Measurements from ENCODE around the gene PEAK1. TPM values are rescaled to one million over a fixed set of nuclear protein-coding genes. Genes with fewer than 3 reads are reported as not detected.

The PEAK1 gene
- total RNA-seq, 1 experiment from 2014 or later = 21.2 TPM

DNA sequence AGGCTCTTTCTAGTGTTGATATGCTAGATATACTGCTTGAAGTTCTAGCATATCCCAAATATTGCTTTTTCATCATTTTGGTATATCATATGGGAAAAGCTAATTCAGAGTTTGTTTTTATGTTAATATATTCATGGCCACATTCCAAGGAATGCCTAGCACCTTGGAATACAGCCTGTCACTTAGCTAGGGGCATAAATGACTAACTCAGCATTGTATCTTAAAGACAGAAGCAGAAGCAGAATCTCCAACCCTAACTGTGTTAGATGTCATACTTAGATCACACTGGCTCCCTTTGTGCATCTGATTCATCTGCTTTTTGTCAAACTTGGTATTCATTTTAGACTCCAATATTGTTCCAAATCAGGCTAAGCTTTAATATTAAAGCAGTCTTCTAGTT, 218.2 kb downstream of the PEAK1 start:
- Histone ChIP-seq H3K79me2 (ENCODE audit: insufficient read depth, low read length) (no peaks in the 10 kb centered on the region), H3K4ac (ENCODE audit: low read depth, low read length) (no peak overlapping the region), H2BK5ac (ENCODE audit: insufficient read length, low read length) (no peak overlapping the region), H2AFZ (ENCODE audit: low read length) (no peak overlapping the region), H4K8ac (replicated peaks; ENCODE audit: insufficient read length, low read depth, low read length) (no peak overlapping the region), H2AK5ac (ENCODE audit: insufficient read length, low read length) (no peak overlapping the region), H4K5ac (ENCODE audit: insufficient read length, low read depth, low read length) (no peak overlapping the region), H4K20me1 (ENCODE audit: control insufficient read depth, insufficient read depth, insufficient read length) (no peaks in the 10 kb centered on the region), H2BK120ac (ENCODE audit: low read depth, low read length, poor library complexity, severe bottlenecking) (no peak overlapping the region), H3K9ac (ENCODE audit: extremely low read depth, insufficient read length, low read length) (no peak overlapping the region), H3K14ac (ENCODE audit: insufficient read depth, low read length) (no peak overlapping the region), H3K4me2 (ENCODE audit: insufficient read depth, insufficient read length, low read length) (no peak overlapping the region), H2BK15ac (ENCODE audit: low read depth, low read length) (no peak overlapping the region), H3K9me3 (ENCODE audit: control insufficient read depth, low read depth, low read length) (no peaks in the 10 kb centered on the region), H2BK20ac (ENCODE audit: low read depth, low read length, poor library complexity, severe bottlenecking) (no peak overlapping the region), H3K18ac (ENCODE audit: insufficient read length, low read depth, low read length) (no peak overlapping the region), H3K4me1 (ENCODE audit: insufficient read depth, low read length) (no peaks in the 10 kb centered on the region), H3K27ac (ENCODE audit: insufficient read length, low read depth, low read length) (no peak overlapping the region), H3K23ac (ENCODE audit: insufficient read length, low read depth, low read length) (no peak overlapping the region), H4K91ac (ENCODE audit: insufficient read length, low read depth, low read length) (no peak overlapping the region), H3K56ac (ENCODE audit: insufficient read length, low read depth, low read length) (no peak overlapping the region), H3T11ph (ENCODE audit: low read length) (no peak overlapping the region), H3K23me2 (ENCODE audit: insufficient read length, low read depth, low read length, poor library complexity, severe bottlenecking) (no peaks in the 10 kb centered on the region), H3K79me1 (ENCODE audit: insufficient read depth, low read depth, low read length, poor library complexity, severe bottlenecking) (no peaks in the 10 kb centered on the region), H2BK12ac (ENCODE audit: insufficient read length, low read depth, low read length) (no peak overlapping the region), H3K27me3 (ENCODE audit: insufficient read depth, low read length) (no peaks in the 10 kb centered on the region)
- DNase-seq = no peak
- peaks cover 0 to 10% (median 9%) of the 10 kb centered on the region in 3 experiments; a peak in 5 of 7 replicates for H3K36me3 Mint-ChIP-seq (ENCODE audit: insufficient read depth in 1 of 3, low read depth in 3 of 3)
- TF ChIP-seq, protein P1, sequence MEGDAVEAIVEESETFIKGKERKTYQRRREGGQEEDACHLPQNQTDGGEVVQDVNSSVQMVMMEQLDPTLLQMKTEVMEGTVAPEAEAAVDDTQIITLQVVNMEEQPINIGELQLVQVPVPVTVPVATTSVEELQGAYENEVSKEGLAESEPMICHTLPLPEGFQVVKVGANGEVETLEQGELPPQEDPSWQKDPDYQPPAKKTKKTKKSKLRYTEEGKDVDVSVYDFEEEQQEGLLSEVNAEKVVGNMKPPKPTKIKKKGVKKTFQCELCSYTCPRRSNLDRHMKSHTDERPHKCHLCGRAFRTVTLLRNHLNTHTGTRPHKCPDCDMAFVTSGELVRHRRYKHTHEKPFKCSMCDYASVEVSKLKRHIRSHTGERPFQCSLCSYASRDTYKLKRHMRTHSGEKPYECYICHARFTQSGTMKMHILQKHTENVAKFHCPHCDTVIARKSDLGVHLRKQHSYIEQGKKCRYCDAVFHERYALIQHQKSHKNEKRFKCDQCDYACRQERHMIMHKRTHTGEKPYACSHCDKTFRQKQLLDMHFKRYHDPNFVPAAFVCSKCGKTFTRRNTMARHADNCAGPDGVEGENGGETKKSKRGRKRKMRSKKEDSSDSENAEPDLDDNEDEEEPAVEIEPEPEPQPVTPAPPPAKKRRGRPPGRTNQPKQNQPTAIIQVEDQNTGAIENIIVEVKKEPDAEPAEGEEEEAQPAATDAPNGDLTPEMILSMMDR (conservative IDR thresholded peaks at IDR 0.05) = no peak
- no peaks in the 10 kb centered on the region for H3K9me3 Mint-ChIP-seq
- H3K4me1 Mint-ChIP-seq = no peaks in the 10 kb centered on the region
- H3K27me3 Mint-ChIP-seq (ENCODE audit: low read depth) = no peaks in the 10 kb centered on the region; the same call in 1 of the 2 replicates
- no peak overlapping the region for H3K4me3 Mint-ChIP-seq
- H3K27ac Mint-ChIP-seq = no peak overlapping the region

Measured in H9 (cell line).